ENCODE data around the gene TMEM273.
A peak's percentile ranks its signal among the peaks of the same experiment; 100 is the strongest.
"Not testable (repeated sequence)": the region's sequence is repeated elsewhere in the genome, so short reads cannot be mapped to it uniquely, and the experiment has no call there.

The TMEM273 gene

GRCh38 chr10:49205206-49205605, 17.0 kb upstream of the TMEM273 start:
- DNase-seq (ENCODE audit: low read depth in 2 of 2): no peak

DNA sequence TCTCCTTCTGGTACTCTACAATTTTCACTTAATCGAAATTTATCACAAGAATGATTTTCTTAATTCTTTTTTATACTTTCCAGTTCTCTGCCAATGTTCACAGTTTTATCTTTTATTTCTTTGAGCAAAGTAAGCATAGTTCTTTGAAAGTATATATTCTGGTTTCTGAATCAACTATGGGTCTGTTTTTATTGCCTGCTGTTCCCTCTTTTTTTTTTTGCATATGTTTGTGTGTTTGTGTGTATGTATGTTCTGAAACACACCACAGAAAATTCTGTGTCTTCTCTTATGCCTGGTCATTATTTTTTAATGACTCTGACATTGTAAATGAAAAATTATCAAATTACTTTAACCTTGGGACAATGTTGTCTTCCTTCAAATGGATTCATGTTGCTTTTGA, 15.9 kb upstream of the TMEM273 start:
- DNase-seq (ENCODE audit: low read depth in 2 of 2): no peak

GRCh38 chr10:49202266-49202665, 14.1 kb upstream of the TMEM273 start:
- no peak for DNase-seq (ENCODE audit: low read depth in 2 of 2)

DNA sequence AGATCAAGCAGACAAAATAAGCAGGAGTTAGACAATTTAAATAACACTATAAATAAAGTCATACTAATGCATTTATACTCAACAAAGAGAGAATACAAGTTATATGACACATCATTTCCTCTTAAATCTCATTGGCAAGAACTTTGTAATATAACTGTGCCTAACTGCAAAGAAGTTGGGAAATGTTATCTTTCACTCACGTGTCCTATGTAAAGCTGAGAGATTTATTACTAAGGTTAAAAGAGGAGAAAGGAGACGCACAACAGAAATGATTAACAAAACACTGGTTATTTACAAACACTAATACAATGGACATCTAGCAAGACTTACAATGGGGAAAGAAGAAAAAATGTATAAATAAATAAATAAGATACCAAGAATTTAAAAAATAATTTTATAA, 12.7 kb upstream of the TMEM273 start:
- DNase-seq (ENCODE audit: low read depth in 2 of 2): no peak

DNA sequence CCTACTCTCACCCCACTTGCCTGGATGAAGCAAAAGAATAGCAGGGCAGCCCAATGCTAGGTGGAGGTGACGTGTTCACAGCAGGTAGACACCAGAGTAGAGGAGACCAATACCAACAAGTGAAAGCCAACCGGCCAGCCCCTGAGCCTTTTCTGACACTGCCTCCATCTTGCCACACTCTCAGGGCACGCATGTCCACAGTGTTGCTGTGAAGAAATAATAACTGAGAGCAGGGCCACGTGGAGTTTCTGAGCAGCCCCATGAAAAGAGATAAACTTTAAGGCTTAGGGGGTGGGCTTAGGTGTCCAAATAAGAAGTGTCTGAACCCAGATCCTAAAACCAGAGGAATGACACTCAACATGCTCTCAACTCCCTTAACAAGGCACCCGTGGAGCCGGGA, 9.0 kb upstream of the TMEM273 start:
- no peak for DNase-seq (ENCODE audit: low read depth in 2 of 2)

- not testable (repeated sequence) for DNase-seq (ENCODE audit: low read depth in 2 of 2)
Measured at GRCh38 chr10:49195864-49196263, 7.7 kb upstream of the TMEM273 start.

DNA sequence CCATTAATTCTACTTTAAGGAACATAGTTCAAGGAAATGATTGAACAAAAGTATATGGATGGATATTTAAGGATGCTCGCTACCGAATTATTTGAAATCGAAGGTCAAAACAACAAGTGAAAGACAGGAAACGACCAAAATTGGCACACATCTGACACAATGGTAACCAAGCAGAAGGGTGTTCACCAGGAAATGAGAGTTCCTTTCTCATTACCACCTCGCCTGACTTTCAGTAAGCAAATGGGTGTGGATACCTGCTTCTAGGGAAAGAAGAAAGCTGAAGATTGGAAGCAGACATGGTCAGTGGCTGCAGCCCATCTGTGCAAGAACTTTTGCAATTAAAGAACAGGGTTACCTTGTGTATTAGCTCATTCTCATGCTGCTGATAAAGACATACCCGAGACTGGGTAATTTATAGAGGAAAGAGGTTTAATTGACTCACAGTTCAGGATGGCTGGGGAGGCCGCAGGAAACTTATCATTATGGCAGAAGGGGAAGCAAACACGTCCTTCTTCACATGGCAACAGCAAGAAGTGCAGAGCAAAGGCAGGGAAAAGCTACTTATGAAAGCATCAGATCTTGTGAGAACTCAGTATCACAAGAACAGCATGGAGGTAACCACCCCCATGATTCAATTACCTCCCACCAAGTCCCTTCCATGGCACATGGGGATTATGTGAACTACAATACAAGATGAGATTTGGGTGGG, 6.2 kb upstream of the TMEM273 start:
- DNase-seq (ENCODE audit: low read depth in 2 of 2): no peak

- DNase-seq (ENCODE audit: low read depth in 2 of 2): no peak
Measured at GRCh38 chr10:49191349-49191748, 3.2 kb upstream of the TMEM273 start.

- DNase-seq (ENCODE audit: low read depth in 2 of 2): no peak
Measured at GRCh38 chr10:49189422-49189821, 1.2 kb upstream of the TMEM273 start.

DNA sequence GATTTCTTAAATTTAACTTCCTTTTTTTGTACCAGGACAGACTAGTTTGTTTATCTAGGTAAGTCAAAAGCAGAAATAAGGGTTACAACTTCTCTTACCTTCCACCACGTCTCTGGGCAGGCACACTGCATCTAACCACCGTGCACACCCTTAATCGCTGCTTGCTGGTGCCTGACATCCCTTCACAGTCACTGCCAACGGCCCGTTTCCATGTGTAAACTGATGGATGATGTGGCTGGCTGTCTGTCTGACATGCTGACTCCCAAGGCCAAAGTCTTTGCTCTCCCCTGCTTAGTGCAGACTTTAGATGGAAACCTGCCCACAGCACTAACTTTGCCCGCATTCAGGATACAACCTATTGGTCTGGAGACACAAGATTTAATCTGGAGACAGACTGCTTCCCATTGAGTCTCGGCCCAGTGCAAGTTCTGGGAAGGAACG, 1.1 kb downstream of the TMEM273 start:
- no peak for DNase-seq (ENCODE audit: low read depth in 2 of 2)

- DNase-seq (ENCODE audit: low read depth in 2 of 2): no peak
Measured at GRCh38 chr10:49186613-49187012, 1.6 kb downstream of the TMEM273 start.

DNA sequence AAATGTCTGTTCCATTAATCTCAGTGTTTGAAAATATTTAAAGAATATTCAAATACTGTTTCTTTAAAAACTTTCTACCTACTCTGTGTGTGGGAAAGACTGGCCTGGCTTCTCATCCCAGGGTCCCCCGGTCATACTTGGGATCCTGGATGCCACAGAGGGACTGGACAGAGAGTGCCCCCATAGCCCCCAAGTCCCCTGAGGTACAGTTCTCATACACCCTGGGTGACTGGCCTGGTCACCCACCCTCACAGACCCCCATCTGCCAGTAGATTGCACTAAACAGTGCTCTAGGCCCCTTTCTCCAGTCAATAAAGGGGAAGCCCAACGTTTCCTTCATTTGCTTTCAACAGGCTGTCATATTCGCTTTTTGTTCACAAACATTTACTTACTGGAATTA, 3.0 kb downstream of the TMEM273 start:
- no peak for DNase-seq (ENCODE audit: low read depth in 2 of 2)

GRCh38 chr10:49184642-49185111, 3.5 kb downstream of the TMEM273 start:
- DNase-seq (ENCODE audit: low read depth in 2 of 2): no peak

DNA sequence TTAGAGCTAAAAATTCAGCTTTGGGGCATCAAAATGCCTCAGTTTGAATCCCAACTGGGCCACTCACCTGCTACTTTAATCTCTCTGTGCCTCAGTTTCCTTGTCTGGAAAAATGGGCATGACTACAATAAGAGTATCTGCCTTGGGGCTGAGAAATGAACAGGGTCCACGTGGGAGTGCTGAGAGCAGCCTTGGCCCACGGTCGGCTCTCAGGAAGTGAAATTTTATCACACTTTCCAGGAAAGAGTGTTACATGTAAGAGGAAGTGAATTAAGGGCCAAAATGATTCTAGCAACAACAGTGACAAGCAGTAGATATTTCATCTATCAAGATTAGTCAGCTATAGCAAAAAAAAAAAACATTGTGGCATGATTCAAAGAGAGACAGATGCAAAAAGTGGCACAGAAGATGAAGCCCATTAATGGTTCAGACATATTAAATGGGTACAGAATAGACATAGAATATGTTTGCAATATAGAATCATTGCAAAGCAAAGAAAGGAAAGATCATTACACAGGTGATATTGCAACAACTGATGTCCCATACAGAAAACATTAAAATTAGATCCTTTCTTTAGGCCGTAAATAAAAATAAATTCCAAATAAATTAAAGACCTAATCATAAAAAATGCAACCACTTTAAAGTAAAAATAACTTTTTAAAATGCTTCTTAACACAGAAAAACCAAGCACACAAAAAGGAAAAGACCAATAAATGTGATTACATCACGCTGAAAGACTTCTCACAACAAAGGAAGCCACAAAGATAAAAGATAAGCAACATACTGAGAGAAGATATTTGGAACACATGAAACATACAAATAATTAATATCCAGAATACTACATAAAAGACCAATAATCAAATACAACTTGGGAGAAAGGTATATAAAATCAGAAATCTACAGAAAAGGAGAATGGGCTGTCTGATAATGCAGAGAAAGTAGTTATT, 4.3 kb downstream of the TMEM273 start:
- DNase-seq (ENCODE audit: low read depth in 2 of 2): peak in 1 of 2 donors; percentile 27

GRCh38 chr10:49182776-49183175, 5.4 kb downstream of the TMEM273 start:
- DNase-seq (ENCODE audit: low read depth in 2 of 2): no peak

GRCh38 chr10:49180444-49180860, 7.7 kb downstream of the TMEM273 start:
- no peak for DNase-seq (ENCODE audit: low read depth in 2 of 2)

GRCh38 chr10:49179699-49180443, 8.3 kb downstream of the TMEM273 start:
- no peak for DNase-seq (ENCODE audit: low read depth in 2 of 2)

- DNase-seq (ENCODE audit: low read depth in 2 of 2): no peak
Measured at GRCh38 chr10:49178489-49179471, 9.4 kb downstream of the TMEM273 start.

GRCh38 chr10:49177391-49178355, 10.5 kb downstream of the TMEM273 start:
- peak; percentile 23 to 47 for DNase-seq (ENCODE audit: low read depth in 2 of 2)

All from stimulated activated CD8-positive, alpha-beta memory T cell treated with anti-CD3 and anti-CD28 coated beads, Interleukin-15, amount 100 ng/mL, for 4 hours (primary cell).